ENCODE results near the gene MYOCOS. TPM values are rescaled to one million over a fixed set of nuclear protein-coding genes. Genes with fewer than 3 reads are reported as not detected.

Gene MYOCOS
- total and polyA plus RNA-seq, 4 donors: not detected

GRCh38 chr1:171628225-171628624 is 6.2 kb downstream of the MYOCOS start:
- ATAC-seq (ENCODE audit: insufficient read depth, low FRiP score) (no peak), DNase-seq (no peak)
- Histone ChIP-seq H3K9me3 (ENCODE audit: control insufficient read depth in 4 of 4, insufficient read depth in 3 of 4, low read length in 3 of 4) (peaks cover 0 to 2% (median 0%) of the 10 kb centered on the region in 4 donors), H3K27me3 (ENCODE audit: control insufficient read depth in 3 of 3, insufficient read depth in 3 of 3, low read length in 2 of 3) (no peaks in the 10 kb centered on the region), H3K4me3 (no peak overlapping the region), H3K9ac (ENCODE audit: insufficient read depth in 1 of 2, low read length in 2 of 2) (no peak overlapping the region), H3K27ac (ENCODE audit: low read depth in 1 of 2, low read length in 1 of 2) (no peak overlapping the region), H3K4me1 (ENCODE audit: control insufficient read depth in 5 of 5, insufficient read depth in 5 of 5, low read length in 5 of 5) (no peaks in the 10 kb centered on the region), H3K36me3 (ENCODE audit: control insufficient read depth in 4 of 4, insufficient read depth in 4 of 4, low read length in 4 of 4) (no peaks in the 10 kb centered on the region)
- no peak for TF ChIP-seq CTCF (IDR thresholded peaks at IDR 0.05; ENCODE audit: control extremely low read depth, extremely low read depth)
- 93 to 94% methylated on average over 2 of the region's 2 CpGs for WGBS, 2 donors

- no peak overlapping the region for H3K4me3 ChIP-seq
- 89 to 93% methylated on average over 2 of the region's 2 CpGs for WGBS, 2 donors
- H3K4me1 ChIP-seq (ENCODE audit: control insufficient read depth in 5 of 5, insufficient read depth in 5 of 5, low read length in 5 of 5): no peaks in the 10 kb centered on the region
- peaks cover 0 to 2% (median 0%) of the 10 kb centered on the region in 4 donors for H3K9me3 ChIP-seq (ENCODE audit: control insufficient read depth in 4 of 4, insufficient read depth in 3 of 4, low read length in 3 of 4)
- no peak for TF ChIP-seq CTCF (IDR thresholded peaks at IDR 0.05; ENCODE audit: control extremely low read depth, extremely low read depth)
- ATAC-seq (ENCODE audit: insufficient read depth, low FRiP score) (no peak), DNase-seq (no peak)
- H3K36me3 ChIP-seq (ENCODE audit: control insufficient read depth in 4 of 4, insufficient read depth in 4 of 4, low read length in 4 of 4): no peaks in the 10 kb centered on the region
- H3K27me3 ChIP-seq (ENCODE audit: control insufficient read depth in 3 of 3, insufficient read depth in 3 of 3, low read length in 2 of 3): no peaks in the 10 kb centered on the region
- no peak overlapping the region for H3K9ac ChIP-seq (ENCODE audit: insufficient read depth in 1 of 2, low read length in 2 of 2)
- no peak overlapping the region for H3K27ac ChIP-seq (ENCODE audit: low read depth in 1 of 2, low read length in 1 of 2)
Observed at GRCh38 chr1:171635661-171636060, 13.6 kb downstream of the MYOCOS start.

DNA sequence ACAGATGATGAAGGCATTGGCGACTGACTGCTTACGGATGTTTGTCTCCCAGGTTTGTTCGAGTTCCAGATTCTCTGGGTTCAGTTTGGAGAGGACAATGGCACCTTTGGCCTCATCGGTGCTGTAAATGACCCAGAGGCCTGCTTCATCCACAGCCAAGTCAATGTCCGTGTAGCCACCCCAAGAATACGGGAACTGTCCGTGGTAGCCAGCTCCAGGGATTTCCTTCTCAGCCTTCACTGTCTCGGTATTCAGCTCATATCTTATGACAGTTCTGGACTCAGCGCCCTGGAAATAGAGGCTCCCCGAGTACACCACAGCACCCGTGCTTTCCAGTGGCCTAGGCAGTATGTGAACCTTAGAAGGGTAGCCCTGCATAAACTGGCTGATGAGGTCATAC is 14.1 kb downstream of the MYOCOS start:
- WGBS, 2 donors: 83 to 86% methylated on average over 11 of the region's 11 CpGs
- DNase-seq (peak in 2 of 3 donors; percentile 22 to 23), ATAC-seq (ENCODE audit: insufficient read depth, low FRiP score) (no peak)
- no peak overlapping the region for H3K4me3 ChIP-seq
- no peak overlapping the region for H3K9ac ChIP-seq (ENCODE audit: insufficient read depth in 1 of 2, low read length in 2 of 2)
- H3K9me3 ChIP-seq (ENCODE audit: control insufficient read depth in 4 of 4, insufficient read depth in 3 of 4, low read length in 3 of 4): peaks cover 0 to 2% (median 0%) of the 10 kb centered on the region in 4 donors
- no peaks in the 10 kb centered on the region for H3K4me1 ChIP-seq (ENCODE audit: control insufficient read depth in 5 of 5, insufficient read depth in 5 of 5, low read length in 5 of 5)
- H3K27me3 ChIP-seq (ENCODE audit: control insufficient read depth in 3 of 3, insufficient read depth in 3 of 3, low read length in 2 of 3): no peaks in the 10 kb centered on the region
- no peaks in the 10 kb centered on the region for H3K36me3 ChIP-seq (ENCODE audit: control insufficient read depth in 4 of 4, insufficient read depth in 4 of 4, low read length in 4 of 4)
- no peak for TF ChIP-seq CTCF (IDR thresholded peaks at IDR 0.05; ENCODE audit: control extremely low read depth, extremely low read depth)
- no peak overlapping the region for H3K27ac ChIP-seq (ENCODE audit: low read depth in 1 of 2, low read length in 1 of 2)

GRCh38 chr1:171637928-171638576 is 16.0 kb downstream of the MYOCOS start:
- no peak overlapping the region for H3K27ac ChIP-seq (ENCODE audit: low read depth in 1 of 2, low read length in 1 of 2)
- no peak for DNase-seq
- H3K9ac ChIP-seq (ENCODE audit: insufficient read depth in 1 of 2, low read length in 2 of 2): no peak overlapping the region
- H3K9me3 ChIP-seq (ENCODE audit: control insufficient read depth in 4 of 4, insufficient read depth in 3 of 4, low read length in 3 of 4): peaks cover 0 to 2% (median 0%) of the 10 kb centered on the region in 4 donors
- no peaks in the 10 kb centered on the region for H3K36me3 ChIP-seq (ENCODE audit: control insufficient read depth in 4 of 4, insufficient read depth in 4 of 4, low read length in 4 of 4)
- no peaks in the 10 kb centered on the region for H3K4me1 ChIP-seq (ENCODE audit: control insufficient read depth in 5 of 5, insufficient read depth in 5 of 5, low read length in 5 of 5)
- TF ChIP-seq CTCF (IDR thresholded peaks at IDR 0.05; ENCODE audit: control extremely low read depth, extremely low read depth): no peak
- WGBS, 2 donors: 47 to 80% methylated on average over 4 of the region's 4 CpGs
- no peak overlapping the region for H3K4me3 ChIP-seq
- H3K27me3 ChIP-seq (ENCODE audit: control insufficient read depth in 3 of 3, insufficient read depth in 3 of 3, low read length in 2 of 3): no peaks in the 10 kb centered on the region
- ATAC-seq (ENCODE audit: insufficient read depth, low FRiP score): peak; percentile 28

All from lung (tissue), 12 donors.